Activated T-cell treated with anti-CD3 and anti-CD28 coated beads, Interleukin-2, amount 50 U/mL, for 24 hours (primary cell): ENCODE measurements around the gene OPRD1.
"Not testable (repeated sequence)": the region's sequence is repeated elsewhere in the genome, so short reads cannot be mapped to it uniquely, and the experiment has no call there.

Experiments used
- DNase-seq: peaks from one replicate; pipeline ENCODE4 v3.0.0-alpha.2; 2020
- H3K27ac Mint-ChIP-seq: 2 replicates; pipeline ENCODE4 v1.8.0; 2020; ENCODE audit warnings: mild to moderate bottlenecking, mixed read lengths
- H3K27me3 Mint-ChIP-seq: 2 replicates; pipeline ENCODE4 v1.8.0; 2020; ENCODE audit warnings: mixed read lengths
- H3K36me3 Mint-ChIP-seq: 2 replicates; pipeline ENCODE4 v1.8.0; 2020; ENCODE audit warnings: low read depth, mixed read lengths
- H3K4me1 Mint-ChIP-seq: 2 replicates; pipeline ENCODE4 v1.8.0; 2020; ENCODE audit warnings: low read depth, mixed read lengths
- H3K4me3 Mint-ChIP-seq: 2 replicates; pipeline ENCODE4 v1.8.0; 2020; ENCODE audit warnings: mild to moderate bottlenecking, moderate library complexity, mixed read lengths
- H3K9me3 Mint-ChIP-seq: 2 replicates; pipeline ENCODE4 v1.8.0; 2020; ENCODE audit warnings: mixed read lengths

The OPRD1 gene

DNA sequence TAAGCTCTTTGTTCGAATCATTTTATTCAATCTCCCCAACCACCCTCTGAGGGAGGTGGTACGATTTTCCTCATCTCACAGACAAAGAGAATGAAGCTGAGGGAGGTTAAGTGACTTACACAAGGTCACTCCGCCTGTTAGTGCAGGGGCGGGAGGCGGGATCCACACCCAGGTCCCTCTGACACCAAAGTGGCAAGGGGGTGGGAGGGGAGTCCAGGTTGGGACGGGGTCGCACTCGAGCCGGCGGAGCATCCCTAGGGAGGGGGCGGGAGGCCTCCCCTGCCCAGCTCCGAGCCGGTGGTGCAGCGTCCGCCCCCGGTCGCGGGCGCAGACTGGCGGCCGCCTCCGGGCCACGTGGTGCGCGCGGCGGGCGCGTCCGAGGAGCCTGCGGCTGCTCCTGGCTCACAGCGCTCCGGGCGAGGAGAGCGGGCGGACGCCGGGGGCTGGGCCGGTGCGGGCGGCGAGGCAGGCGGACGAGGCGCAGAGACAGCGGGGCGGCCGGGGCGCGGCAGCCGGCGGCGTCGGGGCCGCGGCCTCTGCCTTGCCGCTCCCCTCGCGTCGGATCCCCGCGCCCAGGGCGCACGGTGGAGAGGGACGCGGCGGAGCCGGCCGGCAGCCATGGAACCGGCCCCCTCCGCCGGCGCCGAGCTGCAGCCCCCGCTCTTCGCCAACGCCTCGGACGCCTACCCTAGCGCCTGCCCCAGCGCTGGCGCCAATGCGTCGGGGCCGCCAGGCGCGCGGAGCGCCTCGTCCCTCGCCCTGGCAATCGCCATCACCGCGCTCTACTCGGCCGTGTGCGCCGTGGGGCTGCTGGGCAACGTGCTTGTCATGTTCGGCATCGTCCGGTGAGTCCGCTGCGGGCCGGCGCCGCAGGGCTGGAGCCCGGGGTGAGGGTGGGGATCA lies at the start of gene OPRD1:
Gene OPRD1, plus strand, starts transcription at position 405 of the 903 bp plus-strand sequence. Its CDS starts 214 bp downstream, at position 619.
- Mint-ChIP-seq H3K4me1 (peaks cover 8% of the 10 kb centered on the region), H3K27ac (no peak within 1 kb of the TSS), H3K9me3 (no peaks in the 10 kb centered on the region), H3K27me3 (peaks cover 67% of the 10 kb centered on the region), H3K36me3 (no peaks in the 10 kb centered on the region), H3K4me3 (no peak within 1 kb of the TSS)
- DNase-seq, result peak; percentile 32

- Mint-ChIP-seq H3K4me3 (no peak overlapping the region), H3K9me3 (no peaks in the 10 kb centered on the region), H3K36me3 (peaks cover 76% of the 10 kb centered on the region), H3K4me1 (peaks cover 24% of the 10 kb centered on the region), H3K27me3 (no peaks in the 10 kb centered on the region), H3K27ac (peak overlapping the region; percentile 30)
- DNase-seq, result peak; percentile 7
Observed at GRCh38 chr1:28766532-28767183, 45.3 kb upstream of the OPRD1 start.

- DNase-seq, result no peak
- Mint-ChIP-seq H3K27ac (no peak overlapping the region), H3K36me3 (peaks cover 69% of the 10 kb centered on the region), H3K9me3 (no peaks in the 10 kb centered on the region), H3K4me1 (peaks cover 18% of the 10 kb centered on the region), H3K4me3 (no peak overlapping the region), H3K27me3 (no peaks in the 10 kb centered on the region)
Observed at GRCh38 chr1:28770601-28771165, 41.3 kb upstream of the OPRD1 start.

DNA sequence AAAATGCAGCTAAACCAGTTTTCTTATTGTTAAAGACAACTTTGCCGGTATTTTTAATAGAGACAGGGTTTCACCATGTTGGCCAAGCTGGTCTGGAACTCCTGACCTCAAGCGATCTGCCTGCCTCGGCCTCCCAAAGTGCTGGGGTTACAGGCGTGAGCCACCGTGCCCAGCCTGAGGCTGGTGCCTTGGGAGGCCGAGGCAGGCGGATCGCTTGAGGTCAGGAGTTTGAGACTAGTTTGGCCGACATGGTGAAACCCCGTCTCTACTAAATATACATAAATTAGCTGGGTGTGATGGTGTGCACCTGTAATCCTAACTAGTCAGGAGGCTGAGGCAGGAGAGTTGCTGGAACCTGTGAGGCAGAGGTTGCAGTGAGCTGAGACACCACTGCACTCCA lies 40.0 kb upstream of the OPRD1 start:
- Mint-ChIP-seq H3K36me3 (peaks cover 56% of the 10 kb centered on the region), H3K4me1 (peaks cover 13% of the 10 kb centered on the region)
- not testable (repeated sequence) for H3K27ac Mint-ChIP-seq, H3K9me3 Mint-ChIP-seq, H3K27me3 Mint-ChIP-seq, H3K4me3 Mint-ChIP-seq
- peak; percentile 25 for DNase-seq

GRCh38 chr1:28773105-28773504 lies 38.9 kb upstream of the OPRD1 start:
- H3K4me3 Mint-ChIP-seq, result no peak overlapping the region
- DNase-seq, result no peak
- peaks cover 51% of the 10 kb centered on the region for H3K36me3 Mint-ChIP-seq
- no peaks in the 10 kb centered on the region for H3K9me3 Mint-ChIP-seq
- H3K4me1 Mint-ChIP-seq, result peaks cover 13% of the 10 kb centered on the region
- H3K27ac Mint-ChIP-seq, result no peak overlapping the region
- no peaks in the 10 kb centered on the region for H3K27me3 Mint-ChIP-seq

GRCh38 chr1:28775121-28775942 lies 36.6 kb upstream of the OPRD1 start:
- no peaks in the 10 kb centered on the region for H3K27me3 Mint-ChIP-seq
- DNase-seq, result peak; percentile 78
- H3K9me3 Mint-ChIP-seq, result no peaks in the 10 kb centered on the region

DNA sequence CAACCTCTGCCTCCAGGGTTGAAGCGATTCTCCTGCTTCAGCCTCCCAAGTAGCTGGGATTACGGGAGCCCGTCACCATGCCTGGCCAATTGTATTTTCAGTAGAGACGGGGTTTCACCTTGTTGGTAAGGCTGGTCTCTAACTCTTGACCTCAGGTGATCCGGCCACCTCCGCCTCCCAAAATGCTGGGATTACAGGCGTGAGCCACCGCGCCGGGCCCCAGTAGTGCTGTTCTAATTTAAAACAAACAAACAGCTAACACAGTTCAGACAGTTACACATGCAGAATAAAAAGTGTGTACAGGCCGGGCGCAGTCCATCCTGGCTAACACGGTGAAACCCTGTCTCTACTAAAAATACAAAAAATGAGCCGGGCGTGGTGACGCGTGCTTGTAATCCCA lies 35.6 kb upstream of the OPRD1 start:
- no peak for DNase-seq
- no peak overlapping the region for H3K4me3 Mint-ChIP-seq
- H3K27ac Mint-ChIP-seq, result no peak overlapping the region
- no peaks in the 10 kb centered on the region for H3K27me3 Mint-ChIP-seq
- no peaks in the 10 kb centered on the region for H3K9me3 Mint-ChIP-seq
- H3K36me3 Mint-ChIP-seq, result peaks cover 24% of the 10 kb centered on the region
- H3K4me1 Mint-ChIP-seq, result peaks cover 10% of the 10 kb centered on the region

More at GRCh38 chr1:28775121-28775942, 36.6 kb upstream of the OPRD1 start:
- peak overlapping the region; percentile 62 for H3K4me3 Mint-ChIP-seq
- peaks cover 31% of the 10 kb centered on the region for H3K36me3 Mint-ChIP-seq
- H3K27ac Mint-ChIP-seq, result peak overlapping the region; percentile 6
- H3K4me1 Mint-ChIP-seq, result peaks cover 10% of the 10 kb centered on the region

GRCh38 chr1:28778021-28778420 lies 33.9 kb upstream of the OPRD1 start:
- no peaks in the 10 kb centered on the region for H3K27me3 Mint-ChIP-seq
- H3K4me3 Mint-ChIP-seq, result no peak overlapping the region
- H3K27ac Mint-ChIP-seq, result no peak overlapping the region
- H3K9me3 Mint-ChIP-seq, result no peaks in the 10 kb centered on the region
- peaks cover 10% of the 10 kb centered on the region for H3K36me3 Mint-ChIP-seq
- no peak for DNase-seq
- H3K4me1 Mint-ChIP-seq, result peaks cover 10% of the 10 kb centered on the region

GRCh38 chr1:28779751-28780408 lies 32.1 kb upstream of the OPRD1 start:
- Mint-ChIP-seq H3K9me3 (no peaks in the 10 kb centered on the region), H3K4me3 (no peak overlapping the region), H3K27me3 (no peaks in the 10 kb centered on the region), H3K4me1 (peaks cover 8% of the 10 kb centered on the region), H3K27ac (peak overlapping the region; percentile 9), H3K36me3 (peaks cover 1% of the 10 kb centered on the region)
- no peak for DNase-seq

DNA sequence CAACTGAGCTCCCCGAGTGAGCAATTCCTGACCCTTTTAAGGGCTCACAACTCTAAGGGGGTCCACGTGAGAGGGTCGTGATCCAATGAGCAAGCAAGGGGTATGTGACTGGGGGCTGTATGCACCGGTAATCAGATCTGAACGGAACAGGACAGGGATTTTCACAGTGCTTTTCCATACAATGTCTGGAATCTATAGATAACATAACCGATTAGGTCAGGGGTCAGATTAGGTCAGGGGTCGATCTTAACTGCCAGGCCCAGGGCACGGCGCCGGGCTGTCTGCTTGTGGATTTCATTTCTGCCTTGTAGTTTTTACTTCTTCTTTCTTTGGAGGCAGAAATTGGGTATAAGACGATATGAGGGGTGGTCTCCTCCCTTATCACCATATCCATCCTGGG lies 30.7 kb upstream of the OPRD1 start:
- H3K27ac Mint-ChIP-seq, result no peak overlapping the region
- H3K4me1 Mint-ChIP-seq, result peaks cover 5% of the 10 kb centered on the region
- no peak overlapping the region for H3K4me3 Mint-ChIP-seq
- DNase-seq, result no peak
- peaks cover 2% of the 10 kb centered on the region for H3K27me3 Mint-ChIP-seq
- H3K9me3 Mint-ChIP-seq, result no peaks in the 10 kb centered on the region
- H3K36me3 Mint-ChIP-seq, result no peaks in the 10 kb centered on the region

DNA sequence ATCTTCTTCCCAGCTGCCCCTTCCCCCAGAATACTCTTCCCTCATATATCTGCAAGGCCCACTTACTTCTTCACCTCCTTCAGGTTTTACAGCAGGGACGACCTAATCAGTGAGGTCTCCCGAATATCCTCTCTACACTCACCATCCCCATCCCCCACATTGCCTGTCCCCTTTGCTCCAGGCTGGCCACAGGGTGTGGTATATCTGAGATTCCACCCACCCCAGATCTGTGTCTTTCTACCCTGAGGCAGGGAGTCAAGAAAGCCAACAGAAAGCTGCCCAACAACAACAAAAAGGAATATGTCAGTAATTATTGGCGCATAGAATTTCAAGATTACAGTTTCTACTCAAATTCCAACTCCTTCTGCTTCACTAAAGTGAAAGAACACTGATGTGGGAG lies 30.0 kb upstream of the OPRD1 start:
- H3K4me3 Mint-ChIP-seq, result no peak overlapping the region

GRCh38 chr1:28783363-28783762 lies 28.6 kb upstream of the OPRD1 start:
- peaks cover 2% of the 10 kb centered on the region for H3K27me3 Mint-ChIP-seq
- no peak overlapping the region for H3K4me3 Mint-ChIP-seq
- no peaks in the 10 kb centered on the region for H3K9me3 Mint-ChIP-seq
- H3K27ac Mint-ChIP-seq, result no peak overlapping the region
- H3K4me1 Mint-ChIP-seq, result peaks cover 5% of the 10 kb centered on the region
- H3K36me3 Mint-ChIP-seq, result no peaks in the 10 kb centered on the region
- no peak for DNase-seq

More for the DNA sequence above, 30.0 kb upstream of the OPRD1 start:
- no peaks in the 10 kb centered on the region for H3K9me3 Mint-ChIP-seq
- peaks cover 5% of the 10 kb centered on the region for H3K4me1 Mint-ChIP-seq
- no peaks in the 10 kb centered on the region for H3K36me3 Mint-ChIP-seq
- H3K27me3 Mint-ChIP-seq, result peaks cover 2% of the 10 kb centered on the region
- H3K27ac Mint-ChIP-seq, result no peak overlapping the region
- no peak for DNase-seq

- H3K36me3 Mint-ChIP-seq, result no peaks in the 10 kb centered on the region
- no peaks in the 10 kb centered on the region for H3K9me3 Mint-ChIP-seq
- H3K4me1 Mint-ChIP-seq, result peaks cover 5% of the 10 kb centered on the region
- H3K4me3 Mint-ChIP-seq, result no peak overlapping the region
- no peak overlapping the region for H3K27ac Mint-ChIP-seq
- H3K27me3 Mint-ChIP-seq, result peaks cover 2% of the 10 kb centered on the region
- DNase-seq, result no peak
Observed at GRCh38 chr1:28789412-28789811, 22.6 kb upstream of the OPRD1 start.

DNA sequence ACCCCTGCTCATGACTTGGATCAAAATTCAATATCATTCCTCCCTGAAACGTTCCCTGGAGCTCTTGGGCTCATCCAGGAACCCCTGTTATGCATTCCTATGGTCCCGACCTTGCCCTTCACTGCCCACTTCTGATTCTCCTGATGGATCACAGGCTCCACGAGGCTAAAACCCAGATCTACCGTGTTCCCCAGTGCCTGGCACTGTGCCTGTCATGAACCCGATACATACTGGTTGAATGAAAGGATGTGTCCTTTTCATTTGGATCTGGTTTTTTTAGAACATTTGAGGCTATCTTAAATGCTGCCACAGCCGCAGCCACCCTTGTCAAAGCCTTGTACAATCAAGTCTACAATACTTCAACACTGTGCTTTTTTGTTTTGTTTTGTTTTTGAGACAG lies 22.2 kb upstream of the OPRD1 start:
- DNase-seq, result no peak
- Mint-ChIP-seq H3K27ac (no peak overlapping the region), H3K9me3 (no peaks in the 10 kb centered on the region), H3K4me3 (no peak overlapping the region), H3K36me3 (no peaks in the 10 kb centered on the region), H3K4me1 (peaks cover 5% of the 10 kb centered on the region), H3K27me3 (peaks cover 2% of the 10 kb centered on the region)
